HL-60 (cell line): ENCODE results near the gene SLC16A12.

Experiments used
- DNase-seq, 2 experiments: peaks; one replicate each; pipeline ENCODE4 v3.0.0-alpha.2; 2010 to 2020; ENCODE audit warnings: low read depth in 1 of 2, low spot score in 1 of 2
- H3K27ac ChIP-seq: fragments of 250-450 bp; sonication (Bioruptor Pico); replicated peaks from 2 replicates; pipeline ENCODE4 v1.5.1; 2020; ENCODE audit warnings: mild to moderate bottlenecking, moderate library complexity
- H3K27me3 ChIP-seq: fragments of 250-450 bp; sonication (Bioruptor Pico); 2 replicates; pipeline ENCODE4 v1.5.1; 2021; ENCODE audit warnings: mild to moderate bottlenecking, moderate library complexity; ENCODE audit not compliant: insufficient read depth, poor library complexity, severe bottlenecking
- H3K4me3 ChIP-seq: replicated peaks from 2 replicates; pipeline ENCODE4 v1.5.1; 2011; ENCODE audit warnings: mild to moderate bottlenecking, control low read depth, low read length; ENCODE audit not compliant: insufficient read depth
- CTCF ChIP-seq: IDR thresholded peaks from one replicate; pipeline ENCODE4 v1.5.1; 2011; ENCODE audit warnings: low read length, control low read depth, inconsistent platforms; ENCODE audit not compliant: insufficient read depth
- GABPA ChIP-seq: IDR thresholded peaks from 2 replicates; pipeline ENCODE4 v1.6.1; 2012; ENCODE audit warnings: low read depth
- POLR2AphosphoS5 ChIP-seq: IDR thresholded peaks from 2 replicates; pipeline ENCODE4 v1.6.1; 2012; ENCODE audit warnings: low read depth
- REST ChIP-seq: IDR thresholded peaks from 2 replicates; pipeline ENCODE4 v1.6.1; 2012; ENCODE audit warnings: low read depth; ENCODE audit not compliant: insufficient replicate concordance
- SPI1 ChIP-seq: IDR thresholded peaks from 2 replicates; pipeline ENCODE4 v1.6.1; 2012; ENCODE audit warnings: low read depth, mild to moderate bottlenecking, borderline replicate concordance

The SLC16A12 gene

GRCh38 chr10:89567576-89568245, 32.3 kb upstream of the SLC16A12 start:
- Histone ChIP-seq H3K27me3 (peaks cover 8% of the 10 kb centered on the region), H3K4me3 (no peak overlapping the region), H3K27ac (no peak overlapping the region)
- DNase-seq: no peak
- TF ChIP-seq SPI1 (no peak), POLR2AphosphoS5 (no peak), CTCF (no peak), REST (no peak), GABPA (no peak)

- DNase-seq: no peak
- Histone ChIP-seq H3K27ac (no peak overlapping the region), H3K27me3 (peaks cover 9% of the 10 kb centered on the region), H3K4me3 (no peak overlapping the region)
- TF ChIP-seq GABPA: no peak
- no peak for TF ChIP-seq POLR2AphosphoS5
- no peak for TF ChIP-seq CTCF
- no peak for TF ChIP-seq SPI1
Observed at GRCh38 chr10:89566992-89567391, 31.6 kb upstream of the SLC16A12 start.

- Histone ChIP-seq H3K27ac (no peak overlapping the region), H3K27me3 (peaks cover 10% of the 10 kb centered on the region), H3K4me3 (no peak overlapping the region)
- TF ChIP-seq GABPA (no peak), REST (no peak), POLR2AphosphoS5 (no peak), CTCF (no peak), SPI1 (no peak)
- DNase-seq: no peak
Observed at GRCh38 chr10:89566095-89566950, 30.9 kb upstream of the SLC16A12 start.
